Measurements from ENCODE around the gene FLT1.
A peak's percentile ranks its signal among the peaks of the same experiment; 100 is the strongest.

FLT1 gene

DNA sequence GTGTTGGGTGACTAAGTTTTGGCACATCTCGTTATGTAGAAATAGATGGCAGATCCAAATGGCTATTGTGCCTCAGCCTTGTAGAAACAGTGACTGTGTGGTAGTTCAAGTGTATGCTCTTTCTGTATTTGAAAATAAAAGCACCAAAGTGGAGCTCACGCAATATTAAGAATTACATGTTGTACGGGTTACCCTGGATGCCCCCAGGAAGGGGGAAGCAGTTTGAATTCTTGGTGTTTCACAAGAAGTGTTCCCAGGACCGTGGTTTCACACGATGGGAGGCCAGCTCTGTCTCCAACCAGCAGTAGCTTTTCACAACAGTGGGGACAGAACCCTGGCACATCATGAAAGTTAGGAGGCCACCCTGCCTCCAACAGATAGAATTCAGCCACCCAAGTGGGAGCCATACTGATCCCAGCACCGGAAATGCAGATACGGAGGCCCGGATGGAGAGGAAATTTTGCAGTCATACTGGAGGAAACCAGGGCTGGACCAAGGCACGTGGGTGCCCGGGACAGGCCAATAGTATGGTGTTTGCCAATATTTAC, 8.9 kb downstream of the FLT1 start:
- no peak for DNase-seq

DNA sequence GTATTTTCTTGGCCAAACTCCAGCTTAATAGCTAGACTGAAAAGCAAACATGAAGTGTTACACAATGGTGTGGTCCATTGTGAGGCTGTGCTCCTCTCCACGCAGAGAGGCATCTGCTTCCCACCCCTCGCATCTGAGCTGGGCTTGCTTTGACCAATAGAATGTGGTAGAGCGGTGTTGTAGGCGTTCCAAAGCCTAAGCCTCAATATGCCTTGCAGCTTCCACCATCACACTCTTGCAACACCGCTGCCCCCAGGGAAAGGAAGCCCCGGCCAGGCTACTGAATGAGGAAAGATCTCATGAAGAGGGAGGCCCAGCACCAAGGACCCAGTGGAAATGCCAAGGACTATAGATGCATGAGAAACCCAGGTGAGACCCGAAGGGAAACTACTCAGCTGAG, 9.4 kb downstream of the FLT1 start:
- DNase-seq, result no peak

DNA sequence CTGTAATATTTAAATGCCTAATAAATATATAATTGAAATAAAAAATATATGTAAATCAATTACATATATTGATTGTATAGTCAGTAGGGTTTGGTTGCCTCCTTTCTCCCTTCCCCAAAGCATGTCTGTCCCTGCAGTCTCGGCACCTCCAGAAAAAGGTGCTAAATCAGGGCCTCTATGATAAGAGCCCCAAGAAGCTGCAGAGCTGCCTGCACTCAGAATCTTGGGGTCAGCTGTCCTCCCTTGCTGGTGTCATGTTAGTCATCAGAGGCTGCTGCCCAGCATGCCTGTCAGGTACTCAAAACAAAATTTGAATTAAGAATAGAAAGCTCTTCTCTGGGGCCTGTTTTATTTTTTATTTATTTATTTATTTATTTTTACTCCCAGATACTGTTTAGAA, 9.8 kb downstream of the FLT1 start:
- DNase-seq, result no peak

DNA sequence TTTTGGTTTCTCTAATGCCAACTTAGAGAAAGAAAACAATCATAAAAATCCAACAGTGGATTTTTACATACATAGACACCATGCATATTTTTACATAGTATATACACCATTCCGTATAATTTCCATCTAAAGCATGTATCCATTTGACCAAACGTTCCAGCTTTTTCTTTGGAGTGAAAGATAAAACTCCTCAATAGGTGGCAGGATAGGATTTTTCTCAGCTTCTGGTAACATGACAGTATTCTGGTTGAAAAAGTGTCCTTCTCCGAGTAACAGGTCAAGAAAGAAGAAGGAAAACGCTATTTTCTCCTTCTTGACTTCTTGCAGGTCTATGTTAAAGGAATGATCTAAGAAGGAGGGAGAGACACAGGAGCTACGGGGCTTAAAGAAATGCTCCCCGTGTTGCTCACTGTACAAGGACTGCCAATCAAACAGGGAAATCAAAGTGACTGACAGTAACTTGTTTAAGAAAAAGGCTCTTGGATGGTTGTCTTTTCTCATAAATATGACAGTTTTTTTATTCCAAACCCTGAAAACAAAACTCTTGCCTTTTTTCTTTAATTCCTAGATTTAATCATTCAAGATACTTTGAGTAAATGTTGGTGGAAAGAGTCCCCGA, 11.5 kb downstream of the FLT1 start:
- DNase-seq, result no peak

DNA sequence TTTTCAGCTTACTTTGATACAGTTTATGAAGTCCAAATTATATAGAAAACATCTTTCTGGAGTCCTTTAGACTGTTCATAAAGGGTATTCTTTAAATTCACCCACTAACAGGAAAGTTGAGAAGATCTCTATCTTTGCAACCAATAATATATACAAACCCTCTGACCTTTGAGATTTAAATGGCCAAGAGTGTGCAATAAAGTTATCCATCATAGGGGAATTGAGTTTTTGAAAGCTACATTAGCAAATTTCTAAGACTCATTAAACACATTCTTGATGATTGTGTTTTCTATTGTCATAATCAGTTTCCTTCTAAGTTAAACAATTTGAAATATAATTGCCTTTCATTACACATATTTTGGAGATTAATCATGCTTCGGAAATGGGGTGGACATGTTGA, 15.9 kb downstream of the FLT1 start:
- DNase-seq, result no peak

DNA sequence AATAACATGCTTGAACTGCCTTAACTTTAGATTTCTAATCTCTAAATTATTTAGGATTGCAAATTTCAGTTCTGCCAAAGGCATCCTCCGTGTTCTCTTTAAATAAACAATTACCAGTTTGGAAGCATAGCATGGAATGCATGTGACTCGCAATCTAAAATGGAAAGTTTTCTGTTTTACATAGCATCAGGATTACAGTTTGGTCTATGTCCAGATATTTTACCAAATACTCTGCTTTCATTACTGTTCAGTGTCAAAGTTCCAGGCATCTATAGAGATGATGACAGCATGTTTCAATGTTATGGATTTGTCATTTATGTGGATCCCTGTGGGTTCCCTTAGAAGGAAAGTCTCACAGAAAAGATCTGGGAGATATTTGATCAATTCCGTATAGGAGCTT, 16.8 kb downstream of the FLT1 start:
- no peak for DNase-seq

- DNase-seq, result no peak
These were observed 17.3 kb downstream of the FLT1 start for GRCh38 chr13:28477709-28477973.

DNA sequence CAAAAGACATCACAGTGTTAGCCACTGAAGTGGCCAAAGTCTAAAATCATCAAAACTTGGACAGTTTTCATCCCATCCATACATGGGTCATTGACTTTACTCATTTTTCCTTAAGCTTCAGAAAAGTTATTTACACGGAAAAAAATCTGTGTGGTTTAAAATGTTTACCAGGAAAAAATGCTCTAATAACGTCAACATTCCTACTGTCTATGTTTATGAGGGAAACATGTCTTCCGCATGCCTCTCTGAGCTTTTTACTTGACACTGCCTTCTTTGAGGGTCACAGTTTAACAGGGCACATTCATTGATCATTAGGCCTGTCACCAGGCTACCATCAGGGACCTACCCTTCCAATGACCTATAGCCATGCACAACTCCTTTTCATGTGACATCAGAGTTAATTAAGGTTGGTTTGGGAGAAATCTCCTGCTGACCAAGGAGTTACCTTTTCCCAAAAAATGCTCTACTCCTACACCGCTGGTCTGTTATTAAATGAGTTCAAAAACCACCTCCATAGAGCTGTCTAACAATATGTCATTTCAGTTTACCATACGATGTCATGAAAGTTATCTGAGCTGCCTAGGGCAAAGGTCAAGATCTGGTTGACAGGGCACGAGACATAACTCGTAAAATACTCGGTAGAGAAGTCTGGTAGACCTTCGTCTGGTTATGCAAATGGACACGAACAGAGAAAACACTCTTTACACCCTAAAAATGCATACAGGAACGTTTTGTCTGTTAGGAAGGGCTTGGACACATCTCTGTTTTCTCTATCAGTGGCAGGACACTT, 17.8 kb downstream of the FLT1 start:
- DNase-seq, result no peak

- DNase-seq, result no peak
These were observed 18.8 kb downstream of the FLT1 start for GRCh38 chr13:28475916-28476725.

DNA sequence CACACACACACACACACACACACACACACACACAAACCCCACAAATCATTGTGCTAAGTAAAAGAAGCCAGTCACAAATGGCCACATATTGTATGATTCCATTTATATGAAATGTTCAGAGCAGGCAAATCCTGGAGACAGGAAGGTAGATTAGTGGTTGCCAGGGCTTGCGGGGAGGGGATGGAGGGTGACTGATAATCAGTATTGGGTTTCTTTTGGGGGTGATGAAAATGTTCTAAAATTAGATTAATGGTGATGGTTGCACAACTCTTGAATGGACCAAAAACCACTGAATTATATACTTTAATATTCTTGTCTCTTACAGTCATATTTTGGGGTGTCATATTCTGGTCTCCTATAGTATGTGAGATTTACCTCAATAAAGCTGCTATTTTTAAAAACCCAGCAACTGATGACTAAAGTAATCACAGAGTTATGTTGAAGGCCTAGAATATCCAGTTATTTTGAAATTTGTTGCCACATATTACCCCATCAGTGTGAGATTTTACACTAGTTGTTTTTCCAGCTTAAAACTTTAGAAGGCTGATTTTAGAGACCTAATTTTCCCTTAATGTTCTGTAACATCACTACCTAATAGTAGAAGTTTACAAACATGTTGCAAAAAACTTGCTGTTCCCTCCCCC, 20.3 kb downstream of the FLT1 start:
- no peak for DNase-seq

- DNase-seq, result no peak
These were observed 21.9 kb downstream of the FLT1 start for GRCh38 chr13:28473044-28473443.

- no peak for DNase-seq
These were observed 23.5 kb downstream of the FLT1 start for GRCh38 chr13:28471421-28471820.

GRCh38 chr13:28470296-28470695, 24.6 kb downstream of the FLT1 start:
- no peak for DNase-seq

DNA sequence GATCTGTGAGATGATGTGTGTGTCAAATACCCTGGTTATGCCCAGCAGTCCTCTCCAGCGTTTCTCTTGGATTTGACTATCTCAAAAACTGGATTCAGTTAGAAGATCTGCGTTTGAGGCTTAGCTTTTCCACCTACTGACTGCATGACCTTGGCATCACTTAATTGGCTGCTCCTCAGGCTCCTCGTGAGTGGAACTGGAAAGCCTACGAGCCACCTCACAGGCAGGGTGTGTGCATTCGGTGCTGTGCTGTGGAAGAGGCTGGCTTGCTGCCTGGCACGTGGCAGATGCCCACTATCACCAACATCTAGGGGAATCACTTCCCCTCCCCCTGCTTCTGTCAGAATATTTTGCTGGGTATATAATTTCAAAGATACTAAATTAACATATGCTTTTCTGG, 25.6 kb downstream of the FLT1 start:
- no peak for DNase-seq

DNA sequence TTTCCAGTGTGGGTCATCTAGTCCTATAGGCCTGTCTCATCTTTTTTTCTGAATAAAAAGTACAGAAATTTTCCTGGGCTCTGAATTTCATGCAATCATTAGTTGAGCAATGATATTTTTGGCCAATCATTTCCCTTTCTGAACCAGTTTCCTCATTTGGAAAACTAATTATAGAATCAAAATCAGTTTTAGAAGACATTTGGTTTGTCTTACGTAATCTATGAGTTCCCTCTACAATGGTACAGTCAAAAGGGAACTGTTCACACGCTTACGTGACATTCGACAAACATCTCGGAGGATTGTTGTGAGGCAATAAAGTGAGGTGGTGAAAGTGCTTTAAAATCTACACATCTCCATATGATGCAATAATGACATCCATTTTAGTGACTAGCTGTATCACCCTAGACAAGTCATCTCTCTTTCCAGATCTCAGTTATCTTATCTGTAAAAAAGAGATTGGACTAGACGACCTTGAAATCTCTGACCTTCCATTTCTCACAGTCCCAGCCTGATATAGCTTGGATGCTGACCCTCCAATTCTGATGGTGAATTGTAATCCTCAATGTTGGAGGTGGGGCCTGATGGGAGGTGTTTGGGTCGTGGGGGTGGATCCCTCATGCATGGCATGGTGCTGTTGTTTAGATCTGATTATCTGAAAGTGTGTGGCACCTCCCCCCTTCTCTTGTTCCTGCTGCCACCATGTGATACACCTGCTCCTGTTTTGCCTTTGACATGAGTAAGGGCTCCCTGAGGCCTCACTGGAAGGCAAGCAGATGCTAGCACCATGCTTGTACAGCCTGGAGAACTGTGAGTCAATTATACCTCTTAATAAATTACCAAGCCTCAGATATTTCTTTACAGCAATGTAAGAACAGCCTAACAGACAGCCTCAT, 26.7 kb downstream of the FLT1 start:
- DNase-seq, result peak; percentile 23 to 30

DNA sequence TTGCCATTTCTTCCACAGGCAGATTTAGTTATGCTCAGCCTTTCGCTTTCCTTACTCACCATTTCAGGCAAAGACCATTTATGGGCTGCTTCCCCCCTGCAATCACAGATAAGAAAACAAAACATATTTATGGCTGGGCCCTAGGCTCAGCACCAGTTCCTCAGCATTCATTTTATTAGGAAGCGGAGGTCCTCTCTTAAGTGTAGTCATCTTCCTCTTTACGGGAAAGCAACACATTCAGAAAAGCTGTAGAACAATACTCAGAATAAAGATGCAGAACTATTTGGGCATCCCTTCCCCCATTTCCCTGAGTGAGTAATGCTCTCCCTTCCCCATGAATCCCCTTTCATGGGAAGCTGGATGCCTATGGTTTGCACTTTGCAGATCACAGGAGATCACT, 27.9 kb downstream of the FLT1 start:
- DNase-seq, result no peak

- no peak for DNase-seq
These were observed 28.8 kb downstream of the FLT1 start for GRCh38 chr13:28466151-28466550.

DNA sequence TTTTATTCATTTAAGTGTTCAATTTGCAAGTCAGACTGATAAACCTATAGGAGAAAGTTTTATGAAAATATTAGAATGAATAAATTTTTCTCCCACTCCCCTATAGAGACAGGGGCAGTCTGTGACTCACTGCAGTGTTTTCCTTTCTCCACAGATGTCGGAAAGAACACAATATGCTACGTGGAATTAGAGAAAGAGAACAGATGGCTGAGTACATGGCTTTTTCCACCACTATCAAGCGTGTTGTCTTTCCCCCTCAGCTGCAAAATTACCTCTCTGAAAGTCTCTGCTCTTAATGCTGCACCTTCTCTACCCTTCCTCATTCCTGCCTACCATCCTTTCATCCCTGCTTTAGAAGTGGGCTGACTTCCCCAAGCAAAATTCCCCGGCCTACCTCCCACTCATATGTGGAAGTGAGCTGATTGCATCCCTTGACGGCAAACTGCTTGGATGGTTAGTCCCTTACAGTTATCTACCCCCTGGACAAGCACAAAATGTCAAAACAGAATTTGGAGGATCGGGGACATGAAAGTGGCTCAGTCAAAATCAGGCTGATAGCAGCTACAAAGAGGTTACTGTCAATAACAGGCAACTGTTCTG, 30.0 kb downstream of the FLT1 start:
- no peak for DNase-seq

- no peak for DNase-seq
These were observed 31.4 kb downstream of the FLT1 start for GRCh38 chr13:28463481-28463880.

DNA sequence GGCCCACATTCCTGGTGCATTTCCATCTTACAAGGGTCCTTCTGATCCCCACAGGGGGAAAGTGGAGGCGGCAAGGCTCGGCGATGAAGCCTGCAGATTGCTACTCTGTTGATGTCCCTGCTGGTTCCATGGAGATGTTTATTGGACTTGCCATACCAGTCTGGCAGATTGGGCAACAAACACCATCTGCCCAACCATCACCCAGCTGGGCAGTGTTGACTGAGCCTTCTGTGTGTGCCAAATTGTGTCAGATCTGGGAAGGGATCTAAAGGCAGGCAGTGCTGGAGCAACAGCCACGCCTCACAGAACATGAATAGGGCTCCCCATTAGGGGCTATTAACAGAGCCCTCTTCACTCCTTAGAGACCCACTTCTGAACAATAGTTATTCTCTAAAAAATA, 35.0 kb downstream of the FLT1 start:
- no peak for DNase-seq

GRCh38 chr13:28458608-28459007, 36.3 kb downstream of the FLT1 start:
- no peak for DNase-seq

DNA sequence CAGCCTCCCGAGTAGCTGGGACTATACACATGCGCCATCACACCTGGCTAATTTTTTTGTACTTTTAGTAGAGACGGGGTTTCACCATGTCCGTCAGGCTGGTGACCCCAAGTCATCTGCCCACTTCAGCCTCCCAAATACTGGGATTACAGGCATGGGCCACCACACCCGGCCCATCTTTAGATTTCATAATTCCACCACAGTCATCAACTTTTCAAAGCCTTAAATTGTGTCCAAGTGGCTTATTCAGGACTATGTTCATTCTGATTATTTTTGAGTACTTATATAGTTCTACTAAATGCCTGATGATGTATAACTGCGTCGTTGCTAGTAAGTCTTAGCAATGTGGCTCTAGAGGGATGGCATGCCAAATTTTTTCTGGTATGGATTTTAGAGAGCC, 36.9 kb downstream of the FLT1 start:
- no peak for DNase-seq

Data from Kasumi-1 (cell line).